Gastroesophageal sphincter (tissue), 3 donors: Measurements from ENCODE around the gene MORF4L1.

Source experiments
- EP300 ChIP-seq: sonication (generic); formaldehyde crosslinking; IDR thresholded peaks from one replicate; pipeline ENCODE4 v1.6.1; 2017; ENCODE audit warnings: antibody characterized with exemption, mild to moderate bottlenecking
- POLR2A ChIP-seq, 2 donors: fragments of 450-650 bp; IDR thresholded peaks; one replicate each; pipeline ENCODE4 v1.6.1; 2017; ENCODE audit warnings: antibody characterized with exemption in 2 of 2, mild to moderate bottlenecking in 2 of 2, moderate library complexity in 1 of 2
- TF ChIP-seq, protein P1 (sequence below), 4 experiments: fragments of 200-600 bp in 2 of 4; fragments of 450-650 bp in 2 of 4; sonication (generic) in 1 of 4; IDR thresholded peaks; one replicate each; pipeline ENCODE4 v1.5.1; 2017 to 2019; ENCODE audit warnings: antibody characterized with exemption in 4 of 4, mild to moderate bottlenecking in 2 of 4, moderate library complexity in 2 of 4

DNA sequence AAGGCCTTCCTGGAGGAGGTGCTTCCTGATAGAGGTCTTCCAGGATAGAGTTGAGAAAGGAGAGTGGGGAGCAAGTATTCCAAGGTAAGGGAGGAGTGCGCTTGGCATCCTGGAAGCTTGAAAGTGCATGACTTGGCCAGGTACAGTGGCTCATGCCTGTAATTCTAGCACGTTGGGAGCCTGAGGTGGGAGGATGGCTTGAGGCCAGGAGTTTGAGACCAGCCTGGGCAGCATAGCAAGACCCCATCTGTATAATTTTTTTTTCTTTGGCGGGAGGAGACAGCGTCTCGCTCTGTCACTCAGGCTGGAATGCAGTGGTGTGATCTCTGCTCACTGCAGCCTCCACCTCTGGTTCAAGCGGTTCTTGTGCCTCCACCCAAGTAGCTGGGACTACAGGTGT, 19.2 kb upstream of the MORF4L1 start:
- TF ChIP-seq, protein P1, sequence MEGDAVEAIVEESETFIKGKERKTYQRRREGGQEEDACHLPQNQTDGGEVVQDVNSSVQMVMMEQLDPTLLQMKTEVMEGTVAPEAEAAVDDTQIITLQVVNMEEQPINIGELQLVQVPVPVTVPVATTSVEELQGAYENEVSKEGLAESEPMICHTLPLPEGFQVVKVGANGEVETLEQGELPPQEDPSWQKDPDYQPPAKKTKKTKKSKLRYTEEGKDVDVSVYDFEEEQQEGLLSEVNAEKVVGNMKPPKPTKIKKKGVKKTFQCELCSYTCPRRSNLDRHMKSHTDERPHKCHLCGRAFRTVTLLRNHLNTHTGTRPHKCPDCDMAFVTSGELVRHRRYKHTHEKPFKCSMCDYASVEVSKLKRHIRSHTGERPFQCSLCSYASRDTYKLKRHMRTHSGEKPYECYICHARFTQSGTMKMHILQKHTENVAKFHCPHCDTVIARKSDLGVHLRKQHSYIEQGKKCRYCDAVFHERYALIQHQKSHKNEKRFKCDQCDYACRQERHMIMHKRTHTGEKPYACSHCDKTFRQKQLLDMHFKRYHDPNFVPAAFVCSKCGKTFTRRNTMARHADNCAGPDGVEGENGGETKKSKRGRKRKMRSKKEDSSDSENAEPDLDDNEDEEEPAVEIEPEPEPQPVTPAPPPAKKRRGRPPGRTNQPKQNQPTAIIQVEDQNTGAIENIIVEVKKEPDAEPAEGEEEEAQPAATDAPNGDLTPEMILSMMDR (IDR thresholded peaks at IDR 0.05): no peak
- TF ChIP-seq POLR2A (IDR thresholded peaks at IDR 0.05) (no peak), EP300 (no peak)
